ENCODE results near the gene PKP1.

DNA sequence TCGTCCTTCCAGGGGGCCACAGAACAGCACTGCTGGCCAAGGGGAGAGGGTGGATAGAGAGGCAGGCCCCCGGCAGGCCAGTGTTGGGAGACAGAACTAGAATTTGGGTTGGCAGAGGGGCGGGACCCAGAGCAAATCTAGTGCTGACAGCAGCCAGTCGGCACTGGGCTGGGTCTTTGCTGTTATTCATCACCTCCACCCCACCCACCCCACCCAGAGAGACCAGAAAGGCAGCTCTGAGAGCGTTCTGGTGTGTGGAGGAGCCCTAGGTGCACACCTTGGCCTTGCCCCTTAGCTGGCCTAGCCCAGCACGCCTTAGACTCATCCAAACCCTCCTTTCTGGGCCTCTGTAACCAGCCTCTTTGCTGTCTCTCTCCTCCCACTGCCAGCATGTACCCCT lies 6.4 kb upstream of the PKP1 start:
- TF ChIP-seq, protein P1, sequence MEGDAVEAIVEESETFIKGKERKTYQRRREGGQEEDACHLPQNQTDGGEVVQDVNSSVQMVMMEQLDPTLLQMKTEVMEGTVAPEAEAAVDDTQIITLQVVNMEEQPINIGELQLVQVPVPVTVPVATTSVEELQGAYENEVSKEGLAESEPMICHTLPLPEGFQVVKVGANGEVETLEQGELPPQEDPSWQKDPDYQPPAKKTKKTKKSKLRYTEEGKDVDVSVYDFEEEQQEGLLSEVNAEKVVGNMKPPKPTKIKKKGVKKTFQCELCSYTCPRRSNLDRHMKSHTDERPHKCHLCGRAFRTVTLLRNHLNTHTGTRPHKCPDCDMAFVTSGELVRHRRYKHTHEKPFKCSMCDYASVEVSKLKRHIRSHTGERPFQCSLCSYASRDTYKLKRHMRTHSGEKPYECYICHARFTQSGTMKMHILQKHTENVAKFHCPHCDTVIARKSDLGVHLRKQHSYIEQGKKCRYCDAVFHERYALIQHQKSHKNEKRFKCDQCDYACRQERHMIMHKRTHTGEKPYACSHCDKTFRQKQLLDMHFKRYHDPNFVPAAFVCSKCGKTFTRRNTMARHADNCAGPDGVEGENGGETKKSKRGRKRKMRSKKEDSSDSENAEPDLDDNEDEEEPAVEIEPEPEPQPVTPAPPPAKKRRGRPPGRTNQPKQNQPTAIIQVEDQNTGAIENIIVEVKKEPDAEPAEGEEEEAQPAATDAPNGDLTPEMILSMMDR (IDR thresholded peaks at IDR 0.05; ENCODE audit: low read length) = no peak
- no peak for TF ChIP-seq EZH2 (IDR thresholded peaks at IDR 0.05; ENCODE audit: borderline replicate concordance, low read length)
